Measurements from ENCODE around the gene ATXN1. TPM values are rescaled to one million over a fixed set of nuclear protein-coding genes. Genes with fewer than 3 reads are reported as not detected.
"Not testable (repeated sequence)": the region's sequence is repeated elsewhere in the genome, so short reads cannot be mapped to it uniquely, and the experiment has no call there.

Gene ATXN1
- total RNA-seq, 4 donors from 2014 or later, result 21.0 to 102 (median 51.1) TPM

DNA sequence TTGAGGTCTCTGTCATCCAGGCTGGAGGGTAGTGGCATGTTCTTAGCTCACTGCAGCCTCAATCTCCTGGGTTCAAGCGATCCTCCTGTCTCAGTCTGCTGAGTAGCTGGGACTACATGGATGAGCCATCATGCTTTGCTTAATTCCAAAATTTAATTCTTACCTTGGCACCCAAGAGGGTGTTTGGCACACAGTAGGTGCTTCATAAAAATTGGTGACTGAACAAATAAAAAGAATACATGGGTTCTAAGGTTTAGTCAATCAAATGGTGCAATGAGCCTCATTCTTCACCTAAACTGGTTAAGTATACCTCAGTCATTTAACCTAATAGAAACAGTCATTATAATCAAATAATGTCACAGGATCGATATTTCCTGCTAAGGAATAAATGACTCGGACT, 352.5 kb downstream of the ATXN1 start:
- TF ChIP-seq CTCF (IDR thresholded peaks at IDR 0.05) (no peak), POLR2A (IDR thresholded peaks at IDR 0.05) (no peak)
- Histone ChIP-seq H3K27me3 (no peaks in the 10 kb centered on the region), H3K27ac (peak overlapping the region in 1 of 2 donors; percentile 77), H3K36me3 (no peaks in the 10 kb centered on the region), H3K9me3 (no peaks in the 10 kb centered on the region), H3K4me3 (no peak overlapping the region), H3K4me1 (peaks cover 4 to 12% of the 10 kb centered on the region in 2 donors)
- intact Hi-C loops (cut with DNase I; ENCODE audit: low total_unique reads), result loop anchor here (10.0 kb wide), 1 partner anchor 64 kb away; no protein-coding TSS in a partner anchor
- no peak for DNase-seq

DNA sequence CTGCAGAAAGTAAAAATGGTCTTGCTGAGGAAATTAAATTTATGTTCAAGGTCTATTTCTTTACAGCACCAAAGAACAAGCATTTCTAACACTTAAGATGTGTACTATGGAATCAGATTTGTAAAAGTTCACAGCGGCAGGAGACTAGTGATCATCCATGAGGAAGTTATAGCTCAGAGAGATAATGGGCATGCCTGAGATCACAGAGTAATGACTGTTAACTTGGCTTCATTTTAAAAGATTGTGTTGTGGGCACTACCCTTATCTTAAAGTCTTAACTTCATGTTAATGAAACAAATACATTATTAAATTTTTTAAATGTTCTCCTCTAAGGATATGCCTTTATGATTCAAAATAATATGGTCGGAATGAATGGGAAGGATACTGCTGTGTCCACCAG, 354.3 kb downstream of the ATXN1 start:
- intact Hi-C loops (cut with DNase I; ENCODE audit: low total_unique reads), result loop anchor here (10.0 kb wide), 1 partner anchor 62 kb away; no protein-coding TSS in a partner anchor
- Histone ChIP-seq H3K4me3 (no peak overlapping the region), H3K4me1 (peaks cover 4 to 23% of the 10 kb centered on the region in 2 donors), H3K27ac (peak overlapping the region; percentile 60 to 77), H3K9me3 (no peaks in the 10 kb centered on the region), H3K27me3 (no peaks in the 10 kb centered on the region), H3K36me3 (no peaks in the 10 kb centered on the region)
- TF ChIP-seq POLR2A (IDR thresholded peaks at IDR 0.05) (no peak), CTCF (IDR thresholded peaks at IDR 0.05) (no peak)
- DNase-seq, result no peak

- not testable (repeated sequence) for H3K36me3 ChIP-seq, H3K4me3 ChIP-seq, DNase-seq, H3K9me3 ChIP-seq, H3K27me3 ChIP-seq
- intact Hi-C loops (cut with DNase I; ENCODE audit: low total_unique reads), result loop anchor here (10.0 kb wide), 1 partner anchor 62 kb away; no protein-coding TSS in a partner anchor
- H3K4me1 ChIP-seq, result peaks cover 4 to 23% of the 10 kb centered on the region in 2 donors
- peak overlapping the region; percentile 60 to 77 for H3K27ac ChIP-seq
These were observed 354.7 kb downstream of the ATXN1 start for GRCh38 chr6:16406538-16406937.

DNA sequence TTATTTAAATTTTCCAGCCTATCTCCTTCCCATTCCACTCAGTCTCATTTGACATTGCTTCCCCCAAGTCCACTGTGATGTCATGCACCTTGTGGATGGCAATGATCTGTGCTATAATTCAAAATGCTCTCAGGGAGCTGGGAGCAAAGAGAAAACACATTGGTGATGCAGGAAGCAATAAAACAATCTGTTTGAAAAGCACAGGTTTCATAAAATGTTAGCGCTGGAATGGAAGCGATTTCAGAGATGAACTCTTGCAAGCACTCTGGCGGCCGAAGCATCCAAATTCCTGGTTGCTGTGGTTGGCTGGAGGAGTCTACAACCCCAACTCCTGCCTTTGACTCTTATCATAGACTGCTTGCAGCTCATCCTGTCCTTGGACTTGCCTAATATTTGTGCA, 355.9 kb downstream of the ATXN1 start:
- H3K27me3 ChIP-seq, result no peaks in the 10 kb centered on the region
- DNase-seq, result peak; percentile 65 to 75
- no peaks in the 10 kb centered on the region for H3K36me3 ChIP-seq
- H3K9me3 ChIP-seq, result no peaks in the 10 kb centered on the region
- TF ChIP-seq CTCF (IDR thresholded peaks at IDR 0.05), result no peak
- TF ChIP-seq POLR2A (IDR thresholded peaks at IDR 0.05), result no peak
- peaks cover 4 to 23% of the 10 kb centered on the region in 2 donors for H3K4me1 ChIP-seq
- H3K27ac ChIP-seq, result peak overlapping the region; percentile 60 to 77
- intact Hi-C loops (cut with DNase I; ENCODE audit: low total_unique reads), result loop anchor here (10.0 kb wide), 1 partner anchor 61 kb away; no protein-coding TSS in a partner anchor
- H3K4me3 ChIP-seq, result no peak overlapping the region

GRCh38 chr6:16404456-16404855, 356.8 kb downstream of the ATXN1 start:
- no peak for DNase-seq
- Histone ChIP-seq H3K4me1 (peaks cover 9 to 23% of the 10 kb centered on the region in 2 donors), H3K4me3 (no peak overlapping the region), H3K9me3 (no peaks in the 10 kb centered on the region), H3K36me3 (no peaks in the 10 kb centered on the region), H3K27ac (peak overlapping the region; percentile 60 to 77), H3K27me3 (no peaks in the 10 kb centered on the region)
- intact Hi-C loops (cut with DNase I; ENCODE audit: low total_unique reads), result loop anchor here (10.0 kb wide), 1 partner anchor 60 kb away; no protein-coding TSS in a partner anchor
- no peak for TF ChIP-seq POLR2A (IDR thresholded peaks at IDR 0.05)
- no peak for TF ChIP-seq CTCF (IDR thresholded peaks at IDR 0.05)
